ENCODE results near the gene ETFB.
"Not testable (repeated sequence)": the region's sequence is repeated elsewhere in the genome, so short reads cannot be mapped to it uniquely, and the experiment has no call there.

The ETFB gene

DNA sequence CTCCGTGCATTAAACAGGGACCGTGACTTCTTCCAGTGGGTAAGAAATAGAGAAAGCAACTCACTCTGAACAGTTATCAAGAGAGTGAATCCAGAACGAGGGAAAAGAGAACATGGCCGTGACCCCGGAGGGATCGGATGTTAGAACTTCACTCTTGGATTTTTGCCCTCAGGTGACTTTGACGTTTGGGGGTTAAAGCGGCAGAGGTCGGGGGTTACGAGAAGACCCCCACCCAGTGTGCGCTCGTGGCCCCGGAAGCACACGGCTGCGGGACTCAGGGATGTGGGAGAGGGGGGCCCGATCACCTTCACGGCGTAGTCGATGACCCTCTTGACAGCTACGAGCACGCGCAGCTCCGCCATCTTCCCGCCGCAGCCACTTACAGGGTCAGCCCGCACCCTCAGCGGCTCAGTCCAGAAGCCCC, at the start of gene ETFB:
Gene ETFB (minus strand): TSS at position 424 of the 424 bp plus-strand sequence. CDS start 62 bp downstream, at position 362.
- no peak for DNase-seq

- no peak for DNase-seq
Measured at GRCh38 chr19:51415187-51415586, 49.0 kb upstream of the ETFB start.

DNA sequence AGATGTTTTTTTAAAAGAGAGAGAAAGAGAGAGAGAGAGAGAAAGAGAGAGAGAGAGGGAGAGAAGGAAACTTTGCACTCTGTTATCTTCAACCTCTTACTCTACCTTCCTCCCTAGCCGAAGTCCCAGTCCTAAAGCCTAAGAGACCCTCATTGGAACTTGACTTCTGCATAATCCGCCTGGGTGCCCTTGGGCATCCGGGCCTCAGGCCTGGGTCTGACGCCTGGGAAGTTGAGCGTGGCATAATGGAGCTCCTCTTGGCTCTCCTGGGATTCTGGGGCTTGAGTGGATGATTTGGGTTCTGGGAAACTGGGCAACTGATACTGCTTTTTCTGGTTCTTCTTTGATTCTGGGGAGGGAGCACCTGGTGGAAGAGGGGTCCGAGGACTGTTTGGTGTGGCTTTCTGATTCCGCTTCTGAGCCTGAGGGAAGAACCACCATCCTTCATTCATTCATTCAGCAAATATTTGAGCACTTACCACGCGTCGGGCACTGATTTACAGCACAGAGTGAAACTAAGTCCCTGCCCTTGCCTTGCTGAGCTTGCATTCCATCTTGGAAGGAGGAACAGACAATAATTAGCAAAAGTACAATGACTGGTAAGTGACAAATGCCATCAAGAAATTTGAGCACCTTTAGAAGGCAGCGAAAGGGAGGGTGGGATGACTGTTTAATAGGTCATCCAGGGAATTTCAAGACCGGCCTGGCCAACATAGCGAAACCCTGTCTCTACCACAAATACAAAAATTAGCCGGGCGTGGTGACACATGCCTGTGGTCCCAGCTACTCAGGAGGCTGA, 45.0 kb upstream of the ETFB start:
- DNase-seq = no peak

DNA sequence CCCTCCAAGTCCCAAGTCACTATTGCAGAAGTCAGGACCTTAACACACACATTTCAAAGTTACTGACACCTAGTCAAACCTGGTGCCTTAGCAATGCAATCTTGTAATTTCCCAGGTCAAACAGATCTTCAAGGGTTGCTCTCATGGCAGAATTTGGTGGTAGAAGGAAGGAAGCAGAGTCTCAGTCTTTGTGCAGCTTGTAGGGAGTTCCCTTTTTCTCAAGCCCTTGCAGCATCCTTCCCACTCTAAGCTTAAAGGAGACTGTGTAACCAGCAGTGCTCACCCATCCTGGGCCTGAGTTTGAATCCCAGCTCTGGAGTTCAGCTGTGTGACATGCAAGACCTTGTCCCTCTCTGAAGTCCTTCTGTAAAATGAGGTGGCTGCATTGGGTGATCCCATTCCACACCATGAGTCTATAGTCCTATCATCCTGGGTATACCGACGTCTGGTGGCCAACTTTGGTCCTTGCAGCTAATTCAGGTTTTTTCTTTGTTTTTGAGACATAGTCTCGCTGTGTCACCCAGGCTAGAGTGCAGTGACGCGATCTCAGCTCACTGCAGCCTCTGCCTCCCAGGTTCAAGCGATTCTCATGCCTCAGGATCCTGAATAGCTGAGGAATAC, 41.4 kb upstream of the ETFB start:
- no peak for DNase-seq

DNA sequence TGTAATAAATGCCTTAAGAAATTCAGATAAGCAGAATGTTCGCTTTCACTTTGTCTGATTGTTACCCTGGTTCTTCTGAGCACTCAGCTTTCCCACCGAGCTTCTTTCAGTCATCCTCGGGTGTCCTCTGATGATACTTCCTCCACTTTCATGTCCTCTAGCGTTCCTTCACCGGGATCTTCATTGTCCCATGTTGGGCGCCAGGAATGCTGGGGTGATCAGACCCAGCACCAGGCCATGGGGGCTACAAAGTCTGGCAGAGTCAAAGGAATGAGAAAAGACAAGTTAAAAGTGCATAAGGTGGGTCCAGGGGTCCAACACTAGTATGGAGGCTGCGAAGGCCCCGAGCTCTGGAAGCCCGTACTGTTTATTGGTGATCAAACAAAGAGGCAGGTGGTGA, 35.9 kb upstream of the ETFB start:
- no peak for DNase-seq

GRCh38 chr19:51399936-51400335, 33.7 kb upstream of the ETFB start:
- not testable (repeated sequence) for DNase-seq

DNA sequence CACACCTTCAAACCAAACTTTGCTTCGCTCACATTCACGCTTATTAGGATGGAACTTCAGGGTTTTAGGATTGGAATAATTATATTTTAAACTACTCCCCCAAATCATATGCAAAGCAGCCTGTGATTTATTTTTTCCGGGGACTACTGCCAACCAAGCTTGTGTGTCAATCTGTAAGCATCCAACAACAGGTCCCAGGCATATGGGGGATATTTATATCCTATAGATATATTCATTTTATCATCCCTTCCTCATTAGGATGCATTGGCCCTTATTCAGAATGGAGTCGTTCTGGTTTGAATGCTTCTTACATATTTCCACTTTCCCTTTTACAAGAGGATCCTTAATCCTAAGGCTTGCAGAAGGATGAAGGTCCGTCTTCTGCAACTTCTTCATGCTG, 33.0 kb upstream of the ETFB start:
- no peak for DNase-seq

GRCh38 chr19:51398096-51398704, 32.0 kb upstream of the ETFB start:
- DNase-seq = no peak

DNA sequence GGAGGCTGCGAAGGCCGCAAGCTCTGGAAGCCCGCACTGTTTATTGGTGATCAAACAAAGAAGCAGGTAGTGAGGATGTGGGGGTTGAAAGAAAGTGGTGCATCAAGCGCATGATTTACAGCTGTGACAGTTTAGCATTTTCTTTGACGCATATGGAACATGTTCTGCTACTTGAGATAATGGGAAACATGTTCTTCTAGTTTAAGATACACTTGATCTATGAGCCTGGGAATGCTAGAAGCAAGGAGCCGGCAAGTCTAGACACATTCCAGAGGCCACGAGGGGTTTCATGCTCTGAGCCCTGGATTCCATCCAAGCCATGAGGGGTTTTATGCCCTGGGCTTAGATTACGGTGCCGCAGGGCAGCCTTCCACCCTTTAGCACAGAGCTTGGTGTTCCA, 31.3 kb upstream of the ETFB start:
- DNase-seq = not testable (repeated sequence)

GRCh38 chr19:51396175-51396574, 30.0 kb upstream of the ETFB start:
- DNase-seq = no peak

DNA sequence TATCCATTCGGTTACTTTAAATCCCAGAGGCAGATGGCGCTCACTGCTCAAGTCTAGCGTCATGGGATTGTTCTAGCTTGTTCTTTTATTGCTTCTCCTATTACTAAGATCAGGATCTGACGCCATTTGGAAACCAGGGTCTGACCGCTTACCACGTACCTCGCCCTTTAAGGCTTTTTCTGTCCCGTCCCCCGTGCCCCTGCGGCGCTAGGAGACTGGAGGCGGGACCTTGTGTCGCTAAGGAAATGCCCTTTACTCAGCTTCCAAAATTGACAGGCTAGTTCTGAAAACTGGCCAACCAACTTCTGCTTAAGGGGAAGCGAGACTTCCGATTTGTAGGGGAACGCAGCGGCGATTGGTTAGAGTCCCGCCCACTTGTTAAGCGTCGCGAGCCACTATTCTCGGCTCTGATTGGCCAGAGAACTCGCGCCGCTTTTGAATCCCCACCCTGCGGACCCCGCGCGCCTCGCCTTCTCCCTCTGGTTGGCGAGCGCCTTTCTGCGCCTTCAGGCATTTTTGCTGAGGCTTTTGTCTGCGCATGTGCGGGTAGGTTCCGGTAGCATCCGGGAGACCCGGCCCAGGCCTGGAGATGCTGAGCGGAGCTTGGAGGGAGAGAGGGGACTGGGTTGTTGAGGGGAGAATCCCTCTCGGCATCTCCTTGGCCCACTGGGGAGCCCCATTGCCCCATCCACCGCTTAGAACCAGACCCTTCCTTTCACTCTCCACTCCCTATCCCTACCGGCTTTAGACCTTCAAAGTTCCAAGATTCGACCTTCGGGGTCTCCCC, 28.1 kb upstream of the ETFB start:
- no peak for DNase-seq

DNA sequence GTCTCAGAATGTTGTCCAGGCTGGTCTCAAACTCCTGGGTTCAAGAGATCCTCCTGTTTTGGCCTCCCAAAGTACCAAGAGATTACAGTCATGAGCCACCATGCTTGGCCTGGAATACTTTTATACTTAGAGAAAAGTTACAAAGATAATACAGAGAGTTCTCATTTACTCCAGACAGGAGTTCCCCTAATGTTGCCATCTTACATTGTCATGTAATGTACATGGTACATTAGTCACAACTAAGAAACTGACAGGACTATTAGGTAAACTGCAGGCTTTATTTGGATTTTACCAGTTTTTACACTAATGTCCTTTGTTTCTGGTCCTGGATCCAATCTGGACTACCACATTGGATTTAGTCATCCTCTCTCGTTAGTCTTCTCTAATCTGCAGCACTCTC, 26.5 kb upstream of the ETFB start:
- no peak for DNase-seq

GRCh38 chr19:51391073-51391611, 25.0 kb upstream of the ETFB start:
- DNase-seq = no peak

DNA sequence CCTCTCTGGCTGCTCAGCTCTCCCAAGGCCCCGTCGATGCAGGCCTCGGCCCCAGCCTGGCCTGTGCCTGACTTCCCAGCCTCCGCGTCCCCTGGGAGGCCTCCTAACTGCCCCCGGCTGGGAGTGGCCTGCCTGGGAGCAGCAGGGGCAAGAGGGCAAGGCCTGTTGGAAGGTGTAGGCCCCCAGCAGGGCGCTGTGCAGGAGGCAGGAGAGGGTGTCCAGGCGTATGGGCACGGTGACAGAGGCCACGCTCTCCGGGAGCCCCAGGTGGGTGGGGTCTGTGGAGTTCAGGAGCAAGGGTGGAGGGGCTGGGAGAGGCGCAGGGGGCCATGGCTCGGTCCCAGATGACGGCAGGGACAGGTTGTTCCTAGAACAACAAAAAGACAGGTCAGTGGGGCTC, 23.0 kb upstream of the ETFB start:
- no peak for DNase-seq

GRCh38 chr19:51387924-51388389, 21.8 kb upstream of the ETFB start, which contains the start of gene LIM2:
LIM2 (minus strand) TSS chr19:51387974; CDS start chr19:51387443, 531 bp downstream.
- no peak for DNase-seq

DNA sequence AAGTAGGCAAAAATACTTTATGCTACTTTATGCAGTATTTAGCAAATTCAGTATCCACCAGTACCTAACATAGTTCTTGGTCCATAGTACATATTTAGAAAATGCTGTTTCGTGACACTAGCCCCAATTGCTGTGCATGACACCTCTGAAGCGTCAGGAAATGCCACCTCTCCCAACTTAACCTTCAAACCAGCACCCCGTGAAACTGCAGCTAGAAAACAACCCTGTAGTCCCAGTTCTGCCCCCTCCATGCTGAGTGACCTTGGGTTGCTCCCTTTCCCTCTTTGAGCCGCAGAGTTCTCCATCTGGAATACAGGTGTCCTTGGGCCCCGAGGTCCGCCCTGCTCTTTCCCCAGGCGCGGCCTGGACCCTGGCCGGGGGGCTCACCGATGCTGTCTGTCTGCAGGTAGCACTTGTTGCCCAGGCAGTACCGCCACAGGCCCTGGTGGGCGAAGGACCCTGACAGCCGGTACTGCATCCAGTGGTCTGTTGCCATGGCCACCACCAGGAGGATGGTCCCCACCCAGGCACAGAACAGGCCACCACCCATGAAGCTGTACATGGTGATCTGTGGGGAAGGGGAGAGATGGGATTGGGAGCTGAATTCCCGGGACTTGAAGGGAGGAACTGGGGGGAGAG, 20.8 kb upstream of the ETFB start:
- DNase-seq = no peak

GRCh38 chr19:51382004-51382403, 15.8 kb upstream of the ETFB start:
- no peak for DNase-seq

DNA sequence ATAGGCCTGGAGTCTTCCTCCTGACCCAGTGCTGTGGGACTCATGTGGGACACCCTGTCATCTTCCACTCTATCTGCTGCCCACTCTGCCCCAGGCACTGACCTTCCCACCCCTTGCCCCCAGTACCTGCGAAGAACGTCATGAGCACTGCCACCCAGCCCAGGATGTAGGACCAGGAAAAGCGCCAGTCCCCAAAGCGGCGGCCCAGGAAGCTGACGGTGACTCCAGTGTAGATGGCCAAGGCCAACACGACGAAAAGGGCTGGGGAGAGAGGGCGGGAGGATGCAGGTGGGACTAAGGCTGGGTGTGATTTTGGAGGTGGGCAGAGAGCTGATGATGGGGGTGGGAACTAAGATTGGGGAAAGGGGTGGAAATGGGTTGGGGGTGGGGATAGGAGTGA, 14.2 kb upstream of the ETFB start:
- no peak for DNase-seq

GRCh38 chr19:51377422-51377821, 11.2 kb upstream of the ETFB start:
- no peak for DNase-seq

- no peak for DNase-seq
Measured at GRCh38 chr19:51375504-51376221, 9.5 kb upstream of the ETFB start.

- no peak for DNase-seq
Measured at GRCh38 chr19:51372649-51373504, 6.7 kb upstream of the ETFB start, which contains the start of gene NKG7. NKG7 (minus strand) TSS chr19:51372654; CDS start chr19:51372535, 119 bp downstream.

Measured in NCI-H1417 treated with DMSO at 0.1 percent for 48 hours (cell line).